GM18868 (cell line): ENCODE measurements around the gene MYO1H.
"Not testable (repeated sequence)": the region's sequence is repeated elsewhere in the genome, so short reads cannot be mapped to it uniquely, and the experiment has no call there.

ENCODE experiments used
- ATAC-seq: cut with Tn5 transposase; IDR thresholded peaks from one replicate; pipeline ENCODE4 v1.9.1; 2021; ENCODE audit warnings: mild to moderate bottlenecking, moderate library complexity; ENCODE audit not compliant: unreplicated experiment

The MYO1H gene

GRCh38 chr12:109347589-109347988, at the start of gene MYO1H:
Gene MYO1H (plus strand): TSS chr12:109347900. CDS start chr12:109347961, 61 bp downstream.
- ATAC-seq: no peak

GRCh38 chr12:109299849-109300248, 47.9 kb upstream of the MYO1H start:
- ATAC-seq: no peak

- ATAC-seq: no peak
These were observed 46.0 kb upstream of the MYO1H start for GRCh38 chr12:109301643-109302168.

- no peak for ATAC-seq
These were observed 45.3 kb upstream of the MYO1H start for GRCh38 chr12:109302358-109302757.

GRCh38 chr12:109302770-109303169, 44.9 kb upstream of the MYO1H start:
- no peak for ATAC-seq

- ATAC-seq: no peak
These were observed 43.2 kb upstream of the MYO1H start for GRCh38 chr12:109304485-109304884.

GRCh38 chr12:109305547-109305946, 42.2 kb upstream of the MYO1H start:
- ATAC-seq: no peak

- ATAC-seq: no peak
These were observed 40.6 kb upstream of the MYO1H start for GRCh38 chr12:109307051-109307450.

- ATAC-seq: no peak
These were observed 38.9 kb upstream of the MYO1H start, which contains the start of gene FOXN4 for GRCh38 chr12:109308534-109309380. Gene FOXN4 (minus strand): TSS chr12:109309284. CDS start chr12:109308321, 963 bp downstream.

GRCh38 chr12:109309381-109310246, 38.1 kb upstream of the MYO1H start:
- no peak for ATAC-seq

- ATAC-seq: no peak
These were observed 37.2 kb upstream of the MYO1H start for GRCh38 chr12:109310247-109311125.

- ATAC-seq: not testable (repeated sequence)
These were observed 26.4 kb upstream of the MYO1H start for GRCh38 chr12:109321294-109321693.

- ATAC-seq: no peak
These were observed 18.7 kb upstream of the MYO1H start for GRCh38 chr12:109329003-109329402.

- no peak for ATAC-seq
These were observed 18.0 kb upstream of the MYO1H start for GRCh38 chr12:109329686-109330085.

GRCh38 chr12:109330282-109331230, 17.1 kb upstream of the MYO1H start:
- no peak for ATAC-seq

GRCh38 chr12:109331301-109331952, 16.3 kb upstream of the MYO1H start:
- no peak for ATAC-seq

- ATAC-seq: no peak
These were observed 12.8 kb upstream of the MYO1H start for GRCh38 chr12:109334887-109335286.

GRCh38 chr12:109336593-109336992, 11.1 kb upstream of the MYO1H start:
- ATAC-seq: no peak

- no peak for ATAC-seq
These were observed 4.0 kb upstream of the MYO1H start for GRCh38 chr12:109343677-109344076.
